HK-2 (cell line): ENCODE results near the gene LONP2.

Source experiments
- DNase-seq: peaks from one replicate; pipeline ENCODE4 v3.0.0-alpha.2; 2018; ENCODE audit not compliant: unreplicated experiment

The LONP2 gene, protein sequence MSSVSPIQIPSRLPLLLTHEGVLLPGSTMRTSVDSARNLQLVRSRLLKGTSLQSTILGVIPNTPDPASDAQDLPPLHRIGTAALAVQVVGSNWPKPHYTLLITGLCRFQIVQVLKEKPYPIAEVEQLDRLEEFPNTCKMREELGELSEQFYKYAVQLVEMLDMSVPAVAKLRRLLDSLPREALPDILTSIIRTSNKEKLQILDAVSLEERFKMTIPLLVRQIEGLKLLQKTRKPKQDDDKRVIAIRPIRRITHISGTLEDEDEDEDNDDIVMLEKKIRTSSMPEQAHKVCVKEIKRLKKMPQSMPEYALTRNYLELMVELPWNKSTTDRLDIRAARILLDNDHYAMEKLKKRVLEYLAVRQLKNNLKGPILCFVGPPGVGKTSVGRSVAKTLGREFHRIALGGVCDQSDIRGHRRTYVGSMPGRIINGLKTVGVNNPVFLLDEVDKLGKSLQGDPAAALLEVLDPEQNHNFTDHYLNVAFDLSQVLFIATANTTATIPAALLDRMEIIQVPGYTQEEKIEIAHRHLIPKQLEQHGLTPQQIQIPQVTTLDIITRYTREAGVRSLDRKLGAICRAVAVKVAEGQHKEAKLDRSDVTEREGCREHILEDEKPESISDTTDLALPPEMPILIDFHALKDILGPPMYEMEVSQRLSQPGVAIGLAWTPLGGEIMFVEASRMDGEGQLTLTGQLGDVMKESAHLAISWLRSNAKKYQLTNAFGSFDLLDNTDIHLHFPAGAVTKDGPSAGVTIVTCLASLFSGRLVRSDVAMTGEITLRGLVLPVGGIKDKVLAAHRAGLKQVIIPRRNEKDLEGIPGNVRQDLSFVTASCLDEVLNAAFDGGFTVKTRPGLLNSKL

GRCh38 chr16:48244080-48244862 is at the start of gene LONP2:
Gene LONP2 (plus strand): TSS chr16:48244300. CDS start chr16:48244389, 89 bp downstream.
- DNase-seq = peak; percentile 95

GRCh38 chr16:48194828-48195556 is 49.1 kb upstream of the LONP2 start:
- DNase-seq = no peak

DNA sequence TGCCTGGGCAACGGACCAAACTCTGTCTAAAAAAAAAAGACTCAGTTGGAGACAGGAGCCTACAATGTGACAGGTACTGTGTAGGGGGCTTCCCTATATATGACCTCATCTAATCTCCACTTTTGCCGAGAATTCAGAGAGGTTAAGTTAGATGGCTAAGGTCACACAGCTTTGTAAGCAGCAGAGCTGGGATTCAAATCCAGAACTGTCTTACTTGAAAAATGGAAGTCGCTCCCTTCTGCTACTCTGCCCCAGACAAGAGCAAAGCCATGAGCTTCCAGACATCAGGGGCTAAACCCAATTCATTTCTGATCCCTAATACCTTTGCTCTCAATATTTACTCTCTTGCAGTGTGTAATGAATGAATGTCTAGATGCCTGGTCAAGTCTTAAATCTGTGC is 46.8 kb upstream of the LONP2 start:
- no peak for DNase-seq

DNA sequence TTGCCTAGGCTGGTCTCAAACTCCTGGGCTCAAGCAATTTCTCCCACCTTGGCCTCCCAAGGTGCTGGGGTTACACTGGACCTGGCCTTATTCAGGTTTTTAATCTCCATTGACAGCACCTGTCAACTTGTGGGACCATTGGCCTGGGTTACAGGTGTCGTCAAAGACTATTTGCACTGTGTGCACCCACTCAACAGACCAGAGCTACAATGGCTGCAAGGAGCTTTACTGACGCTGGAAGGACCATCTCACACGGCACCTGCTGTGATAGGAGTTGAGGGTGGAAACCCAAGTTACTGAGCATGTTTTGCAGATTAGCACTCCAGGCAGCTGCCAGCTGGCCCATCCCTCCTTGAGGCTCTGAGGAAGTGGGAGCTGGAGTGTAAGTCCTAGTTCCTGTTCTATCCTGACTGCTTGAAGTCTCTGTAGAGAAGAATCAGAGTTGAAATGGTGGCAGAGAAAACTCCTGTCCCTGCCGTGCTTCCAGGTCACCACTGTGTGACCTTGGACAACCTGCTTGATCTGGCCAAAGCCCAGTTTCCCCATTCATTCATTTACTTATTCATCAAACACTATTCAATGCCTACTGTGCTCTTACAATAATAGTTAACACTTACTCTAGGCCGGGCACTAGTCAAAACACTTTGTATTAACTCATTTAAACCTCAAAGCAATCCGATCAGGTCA is 42.4 kb upstream of the LONP2 start:
- DNase-seq = no peak

GRCh38 chr16:48203974-48204824 is 39.9 kb upstream of the LONP2 start:
- no peak for DNase-seq

DNA sequence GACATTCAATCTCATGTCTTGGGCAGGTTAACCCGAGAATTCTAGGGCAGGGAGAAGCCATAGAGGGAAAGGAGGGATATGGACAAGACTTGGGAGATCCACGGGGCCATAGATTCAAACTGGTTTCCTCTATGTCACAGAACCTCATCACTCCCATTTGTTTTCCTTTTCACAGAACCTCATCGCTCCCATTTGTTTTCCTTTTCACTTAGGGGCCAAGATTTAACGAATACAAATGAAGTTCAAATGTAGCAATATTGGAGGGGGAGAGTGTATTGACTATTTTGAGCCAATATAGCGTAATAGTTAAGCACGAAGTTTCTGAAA is 39.3 kb upstream of the LONP2 start:
- DNase-seq = no peak

DNA sequence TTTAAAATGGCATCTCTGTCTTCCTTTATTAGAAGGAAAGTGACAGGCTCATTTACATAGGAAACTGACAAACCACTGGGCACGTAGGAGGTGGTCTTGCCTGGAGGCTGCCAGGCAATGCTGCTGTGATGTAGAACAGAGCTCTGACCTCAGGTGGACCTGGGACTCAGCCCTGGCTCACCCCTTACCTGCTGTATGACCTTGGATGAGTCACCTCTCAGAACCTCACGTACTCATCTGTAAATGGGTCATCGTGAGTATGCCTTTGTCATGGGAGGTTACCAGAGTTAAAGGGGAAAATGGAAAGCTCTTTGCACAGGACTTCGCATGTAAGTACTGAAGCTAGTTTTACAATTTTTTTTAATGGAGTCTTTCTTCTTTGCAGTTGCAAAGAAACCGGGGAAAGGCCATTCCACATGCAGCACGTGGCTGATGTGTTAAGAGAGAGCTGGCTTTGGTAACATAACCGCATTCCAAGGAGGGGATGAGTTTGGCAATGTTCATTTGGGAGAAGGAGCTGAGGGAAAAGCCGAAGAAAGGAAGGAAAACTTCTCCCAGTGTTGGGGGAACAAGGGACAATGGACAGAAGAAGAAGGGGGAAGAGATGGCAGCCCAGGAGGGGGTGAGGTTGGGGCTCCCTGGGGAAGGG is 37.4 kb upstream of the LONP2 start:
- no peak for DNase-seq

DNA sequence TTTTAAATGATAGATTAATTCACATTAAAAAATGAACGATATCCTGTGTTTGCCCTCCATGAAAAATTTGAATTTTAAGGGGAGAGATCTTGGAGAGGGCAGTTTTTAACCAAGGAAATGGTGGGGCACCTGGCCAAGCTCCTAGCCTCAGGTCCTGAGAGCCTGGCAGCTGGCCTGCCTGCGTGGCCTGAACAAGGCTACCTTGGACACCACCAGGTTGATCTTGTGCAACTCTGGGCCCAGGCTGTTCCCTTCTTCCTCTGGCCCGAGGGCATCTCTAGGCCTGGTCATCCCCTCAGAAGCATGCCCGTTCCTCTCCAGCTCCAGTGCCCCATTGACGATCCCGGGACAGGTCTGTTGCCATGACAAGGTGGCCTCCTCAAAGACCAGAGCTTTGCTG is 33.4 kb upstream of the LONP2 start:
- DNase-seq = no peak

GRCh38 chr16:48212033-48212432 is 32.1 kb upstream of the LONP2 start:
- DNase-seq = no peak

DNA sequence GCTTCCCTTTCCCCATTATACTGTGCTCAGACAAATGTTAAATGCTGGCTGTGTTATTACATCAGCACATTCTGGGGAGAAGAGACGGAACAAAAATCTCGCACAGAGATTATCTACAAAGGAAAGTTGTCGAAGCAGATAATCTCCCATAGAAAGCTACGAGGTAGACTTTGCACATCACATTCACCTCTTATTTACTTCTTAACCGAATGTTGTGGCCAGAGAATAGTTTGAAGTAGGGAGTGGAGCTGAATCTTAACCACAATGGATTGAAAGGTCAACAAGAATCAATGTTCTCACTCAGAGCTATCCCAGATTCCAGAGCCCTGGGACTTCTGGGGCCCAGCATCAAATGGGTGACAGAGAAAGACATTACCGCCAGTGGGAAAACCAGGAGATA is 28.4 kb upstream of the LONP2 start:
- no peak for DNase-seq

DNA sequence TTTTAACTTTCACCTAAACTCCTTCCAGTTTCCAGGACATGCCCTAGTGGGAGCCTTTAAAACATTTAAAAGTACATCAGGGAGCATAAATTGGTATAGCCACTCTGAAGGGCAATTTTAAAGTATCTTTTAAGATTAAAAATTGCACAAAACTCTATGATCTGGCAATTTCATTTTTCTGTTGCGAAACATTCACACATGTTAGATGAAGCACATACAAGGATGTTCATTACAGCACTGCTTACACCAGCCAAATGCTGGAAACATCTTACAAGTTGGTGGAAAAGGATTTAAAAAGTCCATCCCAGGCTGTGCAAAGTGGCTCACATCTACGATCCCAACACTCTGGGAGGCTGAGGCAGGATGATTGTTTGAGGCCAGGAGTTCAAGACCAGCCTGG is 26.4 kb upstream of the LONP2 start:
- no peak for DNase-seq

GRCh38 chr16:48218473-48218872 is 25.6 kb upstream of the LONP2 start:
- DNase-seq = no peak

- no peak for DNase-seq
Observed at GRCh38 chr16:48220891-48221290, 23.2 kb upstream of the LONP2 start.

- DNase-seq = no peak
Observed at GRCh38 chr16:48223490-48223889, 20.6 kb upstream of the LONP2 start.

DNA sequence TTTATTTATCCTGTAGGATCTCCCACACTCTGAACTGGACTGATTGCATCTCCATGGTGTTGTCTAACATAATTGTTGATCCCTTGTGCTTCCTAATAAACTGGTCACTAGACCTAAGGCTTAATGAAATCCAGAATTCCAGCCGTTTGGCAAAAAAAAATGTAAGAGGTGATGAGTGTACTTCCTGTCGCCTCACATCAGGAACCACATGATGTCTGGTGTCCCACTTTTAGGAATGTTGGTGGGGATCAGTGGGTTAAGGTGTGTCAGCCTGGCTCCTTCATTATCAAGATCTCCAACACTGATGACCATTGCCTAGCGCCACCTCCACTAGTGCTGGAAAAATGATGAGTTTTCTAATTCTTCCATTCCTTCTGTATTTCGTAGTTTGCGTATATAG is 18.6 kb upstream of the LONP2 start:
- DNase-seq = no peak

DNA sequence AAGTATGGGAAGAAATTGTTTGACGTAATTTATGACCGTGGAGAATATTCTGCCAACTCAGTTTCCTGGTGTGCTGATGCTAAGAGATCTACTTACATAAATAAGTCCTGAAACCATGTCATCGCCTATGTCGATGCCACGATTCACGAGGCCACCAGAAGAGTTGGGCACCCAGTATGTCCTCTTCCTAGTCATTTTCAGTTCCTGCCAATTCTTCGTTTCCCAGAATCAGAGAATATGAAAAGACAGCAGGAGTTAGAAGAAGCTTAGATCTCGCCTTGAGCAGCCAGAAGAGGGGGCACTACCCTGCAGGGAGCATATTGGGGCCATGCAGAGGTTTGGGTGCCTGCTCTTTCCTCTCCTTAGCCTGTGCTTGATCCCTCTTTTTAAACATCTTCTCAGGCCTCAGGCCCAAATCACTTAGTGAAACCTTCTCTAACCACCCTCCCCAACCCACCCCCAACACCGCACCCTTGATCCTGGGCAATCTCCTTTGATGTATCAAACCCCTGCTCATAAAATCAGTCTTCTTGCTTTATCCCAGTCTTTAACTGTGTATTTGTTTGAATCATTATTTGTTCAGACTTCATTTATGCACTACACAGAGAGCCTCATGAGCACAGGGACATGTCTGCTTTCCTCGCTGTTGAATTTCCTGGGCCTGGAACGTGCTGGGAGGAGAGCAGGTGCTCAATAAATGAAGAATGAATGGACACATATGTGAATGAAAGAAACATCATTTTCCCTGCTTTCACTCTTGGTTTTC is 12.2 kb upstream of the LONP2 start:
- peak; percentile 35 for DNase-seq

GRCh38 chr16:48232493-48233040 is 11.5 kb upstream of the LONP2 start:
- no peak for DNase-seq

GRCh38 chr16:48234630-48235029 is 9.5 kb upstream of the LONP2 start:
- DNase-seq = no peak
